Gastroesophageal sphincter (tissue), 3 donors: ENCODE measurements around the gene ZNF296.

Experiments used
- EP300 ChIP-seq: sonication (generic); formaldehyde crosslinking; IDR thresholded peaks from one replicate; pipeline ENCODE4 v1.6.1; 2017; ENCODE audit warnings: antibody characterized with exemption, mild to moderate bottlenecking
- POLR2A ChIP-seq, 2 donors: fragments of 450-650 bp; IDR thresholded peaks; one replicate each; pipeline ENCODE4 v1.6.1; 2017; ENCODE audit warnings: antibody characterized with exemption in 2 of 2, mild to moderate bottlenecking in 2 of 2, moderate library complexity in 1 of 2
- POLR2AphosphoS5 ChIP-seq: sonication (generic); formaldehyde crosslinking; IDR thresholded peaks from one replicate; pipeline ENCODE4 v1.6.1; 2017; ENCODE audit warnings: antibody characterized with exemption
- TF ChIP-seq, protein P1 (sequence below), 4 experiments: fragments of 200-600 bp in 2 of 4; fragments of 450-650 bp in 2 of 4; sonication (generic) in 1 of 4; IDR thresholded peaks; one replicate each; pipeline ENCODE4 v1.5.1; 2017 to 2019; ENCODE audit warnings: antibody characterized with exemption in 4 of 4, mild to moderate bottlenecking in 2 of 4, moderate library complexity in 2 of 4

GRCh38 chr19:45101806-45102205 lies 25.5 kb upstream of the ZNF296 start:
- TF ChIP-seq, protein P1, sequence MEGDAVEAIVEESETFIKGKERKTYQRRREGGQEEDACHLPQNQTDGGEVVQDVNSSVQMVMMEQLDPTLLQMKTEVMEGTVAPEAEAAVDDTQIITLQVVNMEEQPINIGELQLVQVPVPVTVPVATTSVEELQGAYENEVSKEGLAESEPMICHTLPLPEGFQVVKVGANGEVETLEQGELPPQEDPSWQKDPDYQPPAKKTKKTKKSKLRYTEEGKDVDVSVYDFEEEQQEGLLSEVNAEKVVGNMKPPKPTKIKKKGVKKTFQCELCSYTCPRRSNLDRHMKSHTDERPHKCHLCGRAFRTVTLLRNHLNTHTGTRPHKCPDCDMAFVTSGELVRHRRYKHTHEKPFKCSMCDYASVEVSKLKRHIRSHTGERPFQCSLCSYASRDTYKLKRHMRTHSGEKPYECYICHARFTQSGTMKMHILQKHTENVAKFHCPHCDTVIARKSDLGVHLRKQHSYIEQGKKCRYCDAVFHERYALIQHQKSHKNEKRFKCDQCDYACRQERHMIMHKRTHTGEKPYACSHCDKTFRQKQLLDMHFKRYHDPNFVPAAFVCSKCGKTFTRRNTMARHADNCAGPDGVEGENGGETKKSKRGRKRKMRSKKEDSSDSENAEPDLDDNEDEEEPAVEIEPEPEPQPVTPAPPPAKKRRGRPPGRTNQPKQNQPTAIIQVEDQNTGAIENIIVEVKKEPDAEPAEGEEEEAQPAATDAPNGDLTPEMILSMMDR (IDR thresholded peaks at IDR 0.05): no peak
- TF ChIP-seq POLR2A (IDR thresholded peaks at IDR 0.05): no peak
- TF ChIP-seq POLR2AphosphoS5: no peak
- TF ChIP-seq EP300: no peak
